Fibroblast of pulmonary artery (primary cell): ENCODE measurements around the gene SH3YL1.

Source experiments
- DNase-seq: peaks from one replicate; pipeline ENCODE4 v3.0.0-alpha.2; 2010; ENCODE audit warnings: low read depth
- H3K4me3 ChIP-seq: replicated peaks from 2 replicates; pipeline ENCODE4 v1.5.1; 2011; ENCODE audit warnings: low read depth, mild to moderate bottlenecking, control low read depth, low read length, moderate library complexity
- TF ChIP-seq, protein P1 (sequence below): IDR thresholded peaks from 2 replicates; pipeline ENCODE4 v1.5.1; 2011; ENCODE audit warnings: mild to moderate bottlenecking, control low read depth, low read length, inconsistent platforms; ENCODE audit errors: missing control alignments

SH3YL1 gene

DNA sequence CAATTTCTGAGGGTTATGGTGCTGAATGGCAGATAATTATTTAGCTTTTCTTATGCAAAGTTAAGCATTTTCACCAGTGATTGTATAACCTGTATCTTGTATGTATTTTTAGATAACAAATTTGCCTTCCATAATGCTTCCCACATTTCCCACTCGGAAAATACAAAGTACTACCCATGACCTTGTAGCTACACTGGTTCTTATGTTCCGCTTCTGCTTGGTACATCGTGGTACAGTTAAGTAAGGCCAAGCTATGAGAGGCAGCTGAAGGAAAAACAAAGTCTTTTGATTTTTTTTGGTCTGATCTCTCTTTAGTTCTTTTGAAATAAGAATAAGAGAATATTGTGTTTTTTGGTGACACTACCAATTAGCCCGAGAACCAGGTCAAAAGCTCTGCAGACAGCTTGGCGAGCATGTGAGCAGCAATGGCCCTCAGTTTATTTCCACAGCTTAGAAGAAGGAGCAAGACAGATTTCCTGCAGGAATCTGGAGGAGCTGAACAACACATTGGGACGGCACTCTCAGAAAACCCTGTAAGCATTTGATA, 26.8 kb downstream of the SH3YL1 start:
- TF ChIP-seq, protein P1, sequence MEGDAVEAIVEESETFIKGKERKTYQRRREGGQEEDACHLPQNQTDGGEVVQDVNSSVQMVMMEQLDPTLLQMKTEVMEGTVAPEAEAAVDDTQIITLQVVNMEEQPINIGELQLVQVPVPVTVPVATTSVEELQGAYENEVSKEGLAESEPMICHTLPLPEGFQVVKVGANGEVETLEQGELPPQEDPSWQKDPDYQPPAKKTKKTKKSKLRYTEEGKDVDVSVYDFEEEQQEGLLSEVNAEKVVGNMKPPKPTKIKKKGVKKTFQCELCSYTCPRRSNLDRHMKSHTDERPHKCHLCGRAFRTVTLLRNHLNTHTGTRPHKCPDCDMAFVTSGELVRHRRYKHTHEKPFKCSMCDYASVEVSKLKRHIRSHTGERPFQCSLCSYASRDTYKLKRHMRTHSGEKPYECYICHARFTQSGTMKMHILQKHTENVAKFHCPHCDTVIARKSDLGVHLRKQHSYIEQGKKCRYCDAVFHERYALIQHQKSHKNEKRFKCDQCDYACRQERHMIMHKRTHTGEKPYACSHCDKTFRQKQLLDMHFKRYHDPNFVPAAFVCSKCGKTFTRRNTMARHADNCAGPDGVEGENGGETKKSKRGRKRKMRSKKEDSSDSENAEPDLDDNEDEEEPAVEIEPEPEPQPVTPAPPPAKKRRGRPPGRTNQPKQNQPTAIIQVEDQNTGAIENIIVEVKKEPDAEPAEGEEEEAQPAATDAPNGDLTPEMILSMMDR, result no peak
- no peak for DNase-seq
- no peak overlapping the region for H3K4me3 ChIP-seq

DNA sequence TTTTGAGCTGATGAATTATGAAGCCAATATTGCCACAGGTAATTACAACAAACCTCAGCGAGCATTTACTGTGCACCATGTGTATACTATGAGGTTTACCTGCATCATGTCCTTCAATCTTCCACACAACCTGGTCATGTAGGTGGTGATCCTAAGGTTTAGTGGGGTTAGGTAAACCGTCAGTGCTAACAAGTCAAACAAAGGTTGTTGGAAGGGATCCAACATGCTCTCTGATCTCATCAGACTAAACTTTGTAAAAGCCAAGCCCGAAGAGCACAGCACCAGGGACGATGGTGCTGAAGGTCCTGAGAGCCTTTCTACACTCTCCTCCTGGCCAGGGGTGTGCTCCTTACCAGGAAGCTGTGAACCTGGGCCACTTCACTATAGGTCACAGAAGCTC, 29.4 kb downstream of the SH3YL1 start:
- no peak overlapping the region for H3K4me3 ChIP-seq
- DNase-seq, result no peak
- TF ChIP-seq, protein P1, result no peak

DNA sequence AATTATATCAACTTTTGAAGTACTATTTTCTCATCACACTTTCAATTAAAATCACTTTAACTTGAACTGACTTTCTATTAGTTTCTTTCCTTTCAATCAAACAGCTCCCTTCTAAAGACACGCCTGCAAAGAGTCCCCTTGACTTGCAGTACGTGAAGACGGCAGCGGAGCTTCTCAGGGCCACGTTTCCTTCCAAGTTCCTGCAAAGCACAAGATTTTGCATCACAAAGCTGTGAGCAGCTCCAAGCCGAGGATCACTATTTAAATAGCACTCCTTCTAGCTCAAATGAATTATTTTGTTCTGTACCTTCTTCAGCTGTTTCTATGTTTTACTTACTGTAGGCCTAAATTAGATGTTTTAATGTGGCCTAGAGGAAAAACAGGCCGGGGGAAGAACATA, 30.8 kb downstream of the SH3YL1 start:
- no peak for DNase-seq
- H3K4me3 ChIP-seq, result no peak overlapping the region
- TF ChIP-seq, protein P1, result no peak

DNA sequence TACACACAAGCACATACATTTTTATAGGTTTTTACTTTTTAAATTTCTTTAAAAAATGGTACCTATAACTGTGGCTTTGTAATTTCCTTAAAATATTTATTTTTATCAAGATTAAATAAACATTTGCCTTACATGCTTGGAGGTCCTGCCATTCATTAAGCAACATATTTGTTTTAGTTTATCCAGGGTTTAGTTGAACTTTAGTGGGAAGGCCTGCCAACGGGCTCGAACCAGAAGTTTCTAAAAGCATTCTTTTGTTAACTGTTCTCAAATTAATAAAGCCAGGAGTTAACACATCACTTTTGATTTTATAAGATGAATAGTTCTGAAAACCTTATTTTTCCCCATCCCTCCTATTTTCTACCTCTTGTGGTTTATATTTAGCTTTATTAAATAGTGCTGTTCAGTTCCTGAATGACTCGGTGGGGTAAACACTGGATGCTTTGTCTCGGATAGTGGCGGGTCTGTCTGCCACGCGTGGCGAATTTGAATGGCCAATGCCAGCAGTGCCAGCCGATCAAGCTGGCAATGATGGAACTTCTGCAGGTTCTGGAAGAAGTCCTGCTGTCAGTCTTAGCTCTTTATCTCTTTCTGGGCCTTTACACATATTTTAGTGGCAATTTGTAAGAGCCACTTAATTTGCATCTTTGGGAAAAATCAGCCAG, 32.2 kb downstream of the SH3YL1 start:
- DNase-seq, result no peak
- TF ChIP-seq, protein P1, result no peak
- no peak overlapping the region for H3K4me3 ChIP-seq

DNA sequence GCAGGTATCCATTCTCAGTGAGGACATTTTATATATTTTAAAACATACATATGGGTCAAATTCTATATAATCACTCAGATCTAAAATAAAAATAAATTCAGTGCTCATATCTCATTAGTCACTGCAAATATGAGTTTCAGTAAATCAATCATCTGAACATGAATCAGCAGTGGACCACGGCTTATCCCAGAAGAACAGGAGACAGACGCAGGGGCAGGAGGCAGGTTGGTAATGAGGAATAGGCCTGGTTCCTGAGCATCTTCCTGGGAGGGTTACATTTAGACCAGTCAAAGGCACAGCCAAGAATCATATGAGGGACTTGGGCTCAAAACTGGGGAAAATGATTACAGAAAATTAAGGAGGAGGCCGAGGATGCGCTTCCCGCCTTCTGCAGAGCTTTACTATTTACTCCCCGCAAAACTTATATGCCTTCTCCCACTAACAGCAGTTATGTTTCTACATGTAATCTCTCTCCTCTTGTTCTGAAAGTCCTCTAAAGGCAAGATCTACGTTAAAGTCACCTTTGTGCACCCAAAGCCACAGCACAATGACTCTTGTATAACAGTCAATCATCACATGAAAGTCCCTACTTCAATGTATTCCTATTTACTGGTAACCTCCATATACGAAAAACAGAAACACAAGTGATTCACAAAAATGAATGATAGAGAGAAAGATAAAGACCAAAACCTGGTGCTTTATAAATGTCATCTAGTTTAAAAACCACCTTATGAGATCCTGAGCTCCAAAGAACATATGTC, 35.1 kb downstream of the SH3YL1 start:
- TF ChIP-seq, protein P1, result no peak
- H3K4me3 ChIP-seq, result no peak overlapping the region
- DNase-seq, result no peak

DNA sequence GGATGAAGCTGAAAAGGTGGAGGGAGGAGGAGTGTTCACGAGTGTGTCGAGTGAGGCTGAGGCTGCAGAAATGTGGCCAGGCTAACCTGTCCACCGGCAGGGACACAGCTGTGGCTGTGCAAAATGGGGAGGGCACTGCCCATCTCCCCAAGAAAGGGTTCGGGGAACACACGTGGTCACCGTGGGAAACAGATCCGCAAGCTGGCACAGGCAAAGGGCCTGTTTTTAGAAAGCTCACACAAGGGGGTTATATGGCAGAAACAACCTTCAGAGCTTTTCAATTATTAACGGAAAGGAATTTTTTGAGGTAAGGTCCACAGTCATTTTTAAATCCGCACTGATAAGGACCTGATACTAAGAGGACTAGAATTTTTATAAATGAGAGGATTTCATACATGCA, 35.7 kb downstream of the SH3YL1 start:
- DNase-seq, result no peak
- TF ChIP-seq, protein P1, result no peak
- no peak overlapping the region for H3K4me3 ChIP-seq
